ENCODE results near the gene GLIS1. TPM values are rescaled to one million over a fixed set of nuclear protein-coding genes. Genes with fewer than 3 reads are reported as not detected.

GLIS1 gene
- polyA plus RNA-seq, 1 donor (not counting 4 experiments of a cell fraction or from before 2014, with no cell fraction given): not detected

- no peaks in the 10 kb centered on the region for H4K20me1 ChIP-seq (ENCODE audit: control insufficient read depth, extremely low read depth, insufficient read depth, low read length)
- dilution Hi-C loops (cut with MboI; ENCODE audit: extremely low pct_ligation_motif_present, low sequenced_read_pairs): no loop called here
- no peak overlapping the region for H3K9ac ChIP-seq (ENCODE audit: control insufficient read depth, extremely low read depth, insufficient read depth, low read length)
- no peak overlapping the region for H2AFZ ChIP-seq (ENCODE audit: control insufficient read depth, low read length)
- no peaks in the 10 kb centered on the region for H3K9me3 ChIP-seq (ENCODE audit: control insufficient read depth, low read depth, low read length)
- no peak for FAIRE-seq
- H3K79me2 ChIP-seq (ENCODE audit: control insufficient read depth, insufficient read depth, low read length): no peaks in the 10 kb centered on the region
- H3K4me2 ChIP-seq (ENCODE audit: control insufficient read depth, extremely low read depth, insufficient read depth, low read depth, low read length): no peak overlapping the region
- no peaks in the 10 kb centered on the region for H3K27me3 ChIP-seq (ENCODE audit: control insufficient read depth, extremely low read depth, insufficient read depth, low read length)
- H3K27ac ChIP-seq (ENCODE audit: control insufficient read depth, insufficient read depth, low read length): no peak overlapping the region
- no peak overlapping the region for H3K4me3 ChIP-seq (ENCODE audit: control insufficient read depth in 2 of 3, extremely low read depth in 1 of 3, insufficient read depth in 2 of 3, low read depth in 1 of 3, low read length in 3 of 3)
- DNase-seq (ENCODE audit: low read depth, low spot score): no peak
- H3K4me1 ChIP-seq (ENCODE audit: control insufficient read depth, extremely low read depth, insufficient read depth, low read length): no peaks in the 10 kb centered on the region
- H3K9me1 ChIP-seq (ENCODE audit: control insufficient read depth, extremely low read depth, insufficient read depth, low read length): no peaks in the 10 kb centered on the region
- TF ChIP-seq, protein P1, sequence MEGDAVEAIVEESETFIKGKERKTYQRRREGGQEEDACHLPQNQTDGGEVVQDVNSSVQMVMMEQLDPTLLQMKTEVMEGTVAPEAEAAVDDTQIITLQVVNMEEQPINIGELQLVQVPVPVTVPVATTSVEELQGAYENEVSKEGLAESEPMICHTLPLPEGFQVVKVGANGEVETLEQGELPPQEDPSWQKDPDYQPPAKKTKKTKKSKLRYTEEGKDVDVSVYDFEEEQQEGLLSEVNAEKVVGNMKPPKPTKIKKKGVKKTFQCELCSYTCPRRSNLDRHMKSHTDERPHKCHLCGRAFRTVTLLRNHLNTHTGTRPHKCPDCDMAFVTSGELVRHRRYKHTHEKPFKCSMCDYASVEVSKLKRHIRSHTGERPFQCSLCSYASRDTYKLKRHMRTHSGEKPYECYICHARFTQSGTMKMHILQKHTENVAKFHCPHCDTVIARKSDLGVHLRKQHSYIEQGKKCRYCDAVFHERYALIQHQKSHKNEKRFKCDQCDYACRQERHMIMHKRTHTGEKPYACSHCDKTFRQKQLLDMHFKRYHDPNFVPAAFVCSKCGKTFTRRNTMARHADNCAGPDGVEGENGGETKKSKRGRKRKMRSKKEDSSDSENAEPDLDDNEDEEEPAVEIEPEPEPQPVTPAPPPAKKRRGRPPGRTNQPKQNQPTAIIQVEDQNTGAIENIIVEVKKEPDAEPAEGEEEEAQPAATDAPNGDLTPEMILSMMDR (optimal IDR thresholded peaks at IDR 0.05 in 1 of 3, IDR thresholded peaks at IDR 0.05 in 1 of 3, conservative IDR thresholded peaks at IDR 0.05 in 1 of 3; ENCODE audit: extremely low read depth in 1 of 3, insufficient read depth in 2 of 3, low read length in 3 of 3): no peak
- TF ChIP-seq EZH2 (IDR thresholded peaks at IDR 0.05; ENCODE audit: low read length): no peak
- no peaks in the 10 kb centered on the region for H3K36me3 ChIP-seq (ENCODE audit: control insufficient read depth in 2 of 2, extremely low read depth in 1 of 2, insufficient read depth in 2 of 2, low read length in 2 of 2)
Observed at GRCh38 chr1:53622531-53622930, 116.4 kb downstream of the GLIS1 start.

DNA sequence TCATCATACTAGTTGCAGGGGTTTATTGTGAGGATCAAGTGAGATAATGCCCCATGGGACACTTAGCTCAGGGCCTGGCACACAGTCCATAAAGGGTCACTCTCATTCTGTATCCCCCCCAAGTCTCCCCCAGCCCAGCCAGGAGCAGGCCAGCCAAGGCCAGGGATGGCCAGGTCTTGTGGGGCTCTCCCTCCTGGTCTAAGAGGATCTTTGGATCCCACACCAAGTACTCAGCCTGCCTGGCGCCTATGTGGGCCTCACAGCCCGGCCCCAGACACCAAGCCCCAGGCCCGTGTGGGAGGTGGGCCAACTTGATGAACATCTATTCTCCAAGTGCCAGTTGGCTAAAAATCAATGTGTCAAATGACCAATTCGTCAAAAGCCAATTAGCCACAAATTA, 117.8 kb downstream of the GLIS1 start:
- H3K27me3 ChIP-seq (ENCODE audit: control insufficient read depth, extremely low read depth, insufficient read depth, low read length): no peaks in the 10 kb centered on the region
- no peak for DNase-seq (ENCODE audit: low read depth, low spot score)
- H3K9me3 ChIP-seq (ENCODE audit: control insufficient read depth, low read depth, low read length): no peaks in the 10 kb centered on the region
- H3K9me1 ChIP-seq (ENCODE audit: control insufficient read depth, extremely low read depth, insufficient read depth, low read length): no peaks in the 10 kb centered on the region
- no peaks in the 10 kb centered on the region for H4K20me1 ChIP-seq (ENCODE audit: control insufficient read depth, extremely low read depth, insufficient read depth, low read length)
- no peak overlapping the region for H3K4me3 ChIP-seq (ENCODE audit: control insufficient read depth in 2 of 3, extremely low read depth in 1 of 3, insufficient read depth in 2 of 3, low read depth in 1 of 3, low read length in 3 of 3)
- no peak overlapping the region for H2AFZ ChIP-seq (ENCODE audit: control insufficient read depth, low read length)
- H3K79me2 ChIP-seq (ENCODE audit: control insufficient read depth, insufficient read depth, low read length): no peaks in the 10 kb centered on the region
- dilution Hi-C loops (cut with MboI; ENCODE audit: extremely low pct_ligation_motif_present, low sequenced_read_pairs): no loop called here
- TF ChIP-seq, protein P1 (optimal IDR thresholded peaks at IDR 0.05 in 1 of 3, IDR thresholded peaks at IDR 0.05 in 1 of 3, conservative IDR thresholded peaks at IDR 0.05 in 1 of 3; ENCODE audit: extremely low read depth in 1 of 3, insufficient read depth in 2 of 3, low read length in 3 of 3): no peak
- no peak for TF ChIP-seq EZH2 (IDR thresholded peaks at IDR 0.05; ENCODE audit: low read length)
- no peaks in the 10 kb centered on the region for H3K36me3 ChIP-seq (ENCODE audit: control insufficient read depth in 2 of 2, extremely low read depth in 1 of 2, insufficient read depth in 2 of 2, low read length in 2 of 2)
- H3K4me1 ChIP-seq (ENCODE audit: control insufficient read depth, extremely low read depth, insufficient read depth, low read length): no peaks in the 10 kb centered on the region
- FAIRE-seq: no peak
- H3K9ac ChIP-seq (ENCODE audit: control insufficient read depth, extremely low read depth, insufficient read depth, low read length): no peak overlapping the region
- H3K4me2 ChIP-seq (ENCODE audit: control insufficient read depth, extremely low read depth, insufficient read depth, low read depth, low read length): no peak overlapping the region
- H3K27ac ChIP-seq (ENCODE audit: control insufficient read depth, insufficient read depth, low read length): no peak overlapping the region

Measured in keratinocyte (primary cell).